HCT116 (cell line): ENCODE measurements around the gene LRRK1. TPM values are rescaled to one million over a fixed set of nuclear protein-coding genes. Genes with fewer than 3 reads are reported as not detected.

Experiments used
- ATAC-seq: fragments of 200-7000 bp; cut with Tn5 transposase; 2 replicates; pipeline ENCODE4 v1.9.1; 2020; ENCODE audit warnings: mild to moderate bottlenecking, moderate library complexity
- BruUV-seq: library from RNA; stranded (reverse); fragments of 400-500 nt; replicated peaks from 2 replicates; lab custom pipeline; 2021; lab: Mats Ljungman, UMichigan
- CTCF ChIA-PET: fragments of 300-600 bp; sonication (Branson Sonifier 250); formaldehyde crosslinking; loops from one replicate; lab custom pipeline; 2021; ENCODE audit warnings: antibody characterized with exemption; lab: Charles Lee
- POLR2A ChIA-PET: fragments of 300-600, 350-600 bp; sonication (Branson Sonifier 250); formaldehyde crosslinking; loops from one replicate; lab custom pipeline; 2021; ENCODE audit warnings: antibody characterized with exemption; lab: Charles Lee
- RAD21 ChIA-PET, 2 experiments: fragments of 300-600 bp; sonication (Branson Sonifier 250); formaldehyde crosslinking; loops; one replicate each; lab custom pipeline; 2023; ENCODE audit warnings: low total read pairs in 2 of 2; ENCODE audit not compliant: uncharacterized antibody in 2 of 2, unreplicated experiment in 2 of 2, low non-redundant PET in 1 of 2; lab: Charles Lee
- DNase-seq: peaks from one replicate; pipeline ENCODE4 v3.0.0-alpha.2; 2010; ENCODE audit warnings: low read depth, low spot score
- H2AFZ ChIP-seq: fragments of 200-600 bp; shearing (Covaris generic), sonication (generic); 2 replicates; pipeline ENCODE4 v1.6.1; 2017; ENCODE audit warnings: low read depth, mixed run types, mixed read lengths, antibody characterized with exemption, low read length; ENCODE audit not compliant: poor library complexity, severe bottlenecking
- H3K27ac ChIP-seq: 2 replicates; pipeline ENCODE4 v1.5.1; 2012; ENCODE audit warnings: low read depth, low read length
- H3K27me3 ChIP-seq: fragments of 200-600 bp; sonication (generic); 2 replicates; pipeline ENCODE4 v1.6.1; 2016; ENCODE audit warnings: mixed run types, low read length, mixed read lengths; ENCODE audit not compliant: insufficient read depth
- H3K36me3 ChIP-seq, 2 experiments: fragments of 200-500 bp in 1 of 2; fragments of 200-600 bp in 1 of 2; sonication (Bioruptor generic) in 1 of 2; sonication (generic) in 1 of 2; 2 replicates each; pipeline versions ENCODE4 v1.5.1 to v1.6.1; 2014 to 2016; ENCODE audit warnings: low read length in 2 of 2, inconsistent platforms in 1 of 2, mixed read lengths in 1 of 2, mixed run types in 1 of 2; ENCODE audit not compliant: insufficient read depth in 2 of 2, control insufficient read depth in 1 of 2
- H3K4me1 ChIP-seq, 2 experiments: fragments of 200-600 bp in 1 of 2; sonication (generic) in 1 of 2; 2 replicates each; pipeline versions ENCODE4 v1.5.1 to v1.6.1; 2012 to 2017; ENCODE audit warnings: low read length in 2 of 2, inconsistent platforms in 1 of 2, mild to moderate bottlenecking in 1 of 2, mixed read lengths in 1 of 2, mixed run types in 1 of 2, moderate library complexity in 1 of 2; ENCODE audit not compliant: insufficient read depth in 2 of 2, control insufficient read depth in 1 of 2
- H3K4me2 ChIP-seq: fragments of 200-600 bp; sonication (generic); 2 replicates; pipeline ENCODE4 v1.6.1; 2017; ENCODE audit warnings: mixed run types, low read length, mixed read lengths
- H3K4me3 ChIP-seq, 2 experiments: fragments of 200-600 bp in 1 of 2; sonication (generic) in 1 of 2; replicated peaks in 1 of 2; 2 replicates each; pipeline ENCODE4 v1.5.1; 2011 to 2016; ENCODE audit warnings: low read length in 2 of 2, control low read depth in 1 of 2, low read depth in 1 of 2, mild to moderate bottlenecking in 1 of 2, mixed read lengths in 1 of 2, mixed run types in 1 of 2
- H3K79me2 ChIP-seq: fragments of 200-600 bp; sonication (generic); 2 replicates; pipeline ENCODE4 v1.6.1; 2017; ENCODE audit warnings: mild to moderate bottlenecking, mixed run types, low read length, moderate library complexity, mixed read lengths; ENCODE audit not compliant: insufficient read depth
- H3K9ac ChIP-seq: fragments of 200-600 bp; sonication (generic); 2 replicates; pipeline ENCODE4 v1.6.1; 2016; ENCODE audit warnings: low read length, mixed read lengths
- H3K9me2 ChIP-seq: fragments of 200-600 bp; sonication (generic), shearing (Covaris generic); 2 replicates; pipeline ENCODE4 v1.6.1; 2017; ENCODE audit warnings: mixed run types, mild to moderate bottlenecking, moderate library complexity; ENCODE audit not compliant: insufficient read depth
- H3K9me3 ChIP-seq, 2 experiments: fragments of 200-500 bp in 1 of 2; fragments of 200-600 bp in 1 of 2; sonication (Bioruptor generic) in 1 of 2; sonication (generic) in 1 of 2; 2 replicates each; pipeline ENCODE4 v1.6.1; 2014 to 2017; ENCODE audit warnings: low read length in 2 of 2, mixed read lengths in 2 of 2, inconsistent platforms in 1 of 2, low read depth in 1 of 2, mild to moderate bottlenecking in 1 of 2, mixed run types in 1 of 2, moderate library complexity in 1 of 2; ENCODE audit not compliant: control insufficient read depth in 1 of 2, insufficient read depth in 1 of 2
- H4K20me1 ChIP-seq: fragments of 200-600 bp; sonication (generic), shearing (Covaris generic); 2 replicates; pipeline ENCODE4 v1.6.1; 2017; ENCODE audit warnings: mixed run types, mild to moderate bottlenecking, moderate library complexity; ENCODE audit not compliant: insufficient read depth
- ATF3 ChIP-seq: IDR thresholded peaks from 2 replicates; pipeline ENCODE4 v1.6.1; 2012
- CBX3 ChIP-seq: IDR thresholded peaks from 2 replicates; pipeline ENCODE4 v1.6.1; 2012; ENCODE audit warnings: low read depth
- CEBPB ChIP-seq: IDR thresholded peaks from 2 replicates; pipeline ENCODE4 v1.6.1; 2012; ENCODE audit warnings: low read depth
- CTCF ChIP-seq, 3 experiments: fragments of 200-600 bp in 1 of 3; sonication (generic) in 1 of 3; IDR thresholded peaks in 2 of 3; conservative IDR thresholded peaks in 1 of 3; 2 replicates each; pipeline ENCODE4 v1.5.1; 2012 to 2017; ENCODE audit warnings: low read depth in 2 of 3, low read length in 2 of 3, antibody characterized with exemption in 1 of 3, borderline replicate concordance in 1 of 3, control low read depth in 1 of 3, mild to moderate bottlenecking in 1 of 3, mixed read lengths in 1 of 3, mixed run types in 1 of 3, moderate library complexity in 1 of 3; ENCODE audit not compliant: insufficient read depth in 1 of 3
- EGR1 ChIP-seq: IDR thresholded peaks from 2 replicates; pipeline ENCODE4 v1.6.1; 2012; ENCODE audit warnings: low read depth
- ELF1 ChIP-seq: IDR thresholded peaks from 2 replicates; pipeline ENCODE4 v1.6.1; 2012; ENCODE audit warnings: low read depth, borderline replicate concordance
- EZH2phosphoT487 ChIP-seq: fragments of 200-600 bp; IDR thresholded peaks from 2 replicates; pipeline ENCODE4 v1.6.1; 2018; ENCODE audit warnings: antibody characterized with exemption, borderline replicate concordance
- FOSL1 ChIP-seq: IDR thresholded peaks from 2 replicates; pipeline ENCODE4 v1.6.1; 2012; ENCODE audit warnings: low read depth
- JUND ChIP-seq: IDR thresholded peaks from 2 replicates; pipeline ENCODE4 v1.6.1; 2012
- POLR2A ChIP-seq: IDR thresholded peaks from 2 replicates; pipeline ENCODE4 v1.7.0; 2011; ENCODE audit warnings: borderline replicate concordance; ENCODE audit not compliant: insufficient read depth, insufficient read length; ENCODE audit errors: extremely low read depth
- POLR2AphosphoS5 ChIP-seq: IDR thresholded peaks from 2 replicates; pipeline ENCODE4 v1.6.1; 2011; ENCODE audit warnings: mild to moderate bottlenecking, low read depth, low read length, moderate library complexity
- SIN3A ChIP-seq: IDR thresholded peaks from 2 replicates; pipeline ENCODE4 v1.6.1; 2012; ENCODE audit warnings: low read depth
- SRF ChIP-seq: IDR thresholded peaks from 2 replicates; pipeline ENCODE4 v1.6.1; 2012; ENCODE audit warnings: low read depth
- TCF7L2 ChIP-seq: IDR thresholded peaks from 2 replicates; pipeline ENCODE4 v1.7.0; 2011; ENCODE audit warnings: borderline replicate concordance, inconsistent platforms; ENCODE audit not compliant: insufficient read depth, insufficient read length; ENCODE audit errors: extremely low read depth
- YY1 ChIP-seq: IDR thresholded peaks from 2 replicates; pipeline ENCODE4 v1.6.1; 2011; ENCODE audit warnings: low read length, low read depth, moderate library complexity, mild to moderate bottlenecking; ENCODE audit not compliant: insufficient replicate concordance; ENCODE audit errors: extremely low read depth
- ZFX ChIP-seq: fragments of 450-650 bp; IDR thresholded peaks from 2 replicates; pipeline ENCODE4 v1.6.1; 2017
- ZNF274 ChIP-seq: fragments of 200-500 bp; sonication (Bioruptor generic); IDR thresholded peaks from 2 replicates; pipeline ENCODE4 v1.6.1; 2014; ENCODE audit warnings: mild to moderate bottlenecking, low read depth, low read length, inconsistent platforms
- intact Hi-C: fragments of 100-400 bp; cut with micrococcal nuclease; formaldehyde crosslinking; loops from 2 replicates; pipeline ENCODE4 v1.10.0; 2022
- total RNA-seq: library from RNA; stranded (reverse); gene quantifications from one replicate; pipeline ENCODE4 v1.2.1, GENCODE V29; 2021; ENCODE audit not compliant: unreplicated experiment

LRRK1 gene
- total RNA-seq, 1 experiment from 2014 or later = 21.6 TPM

- H3K4me3 ChIP-seq = no peak overlapping the region
- H3K27me3 ChIP-seq = no peaks in the 10 kb centered on the region
- no peaks in the 10 kb centered on the region for H3K9me3 ChIP-seq
- ChIA-PET RAD21 (no interaction called here), CTCF (no interaction called here)
- H4K20me1 ChIP-seq = no peaks in the 10 kb centered on the region
- H3K4me2 ChIP-seq = no peak overlapping the region
- H3K36me3 ChIP-seq = no peaks in the 10 kb centered on the region
- no peak for ATAC-seq
- H3K27ac ChIP-seq = no peak overlapping the region
- no peaks in the 10 kb centered on the region for H3K79me2 ChIP-seq
- H3K4me1 ChIP-seq = peaks cover 0 to 3% of the 10 kb centered on the region in 2 experiments; a peak in 1 of 4 replicates
- intact Hi-C loops = no loop called here
- no peak overlapping the region for H3K9ac ChIP-seq
- DNase-seq = no peak
- H3K9me2 ChIP-seq = no peaks in the 10 kb centered on the region
- no peak for TF ChIP-seq CEBPB
- no peak for TF ChIP-seq ATF3
- no peak for TF ChIP-seq SRF
- TF ChIP-seq EZH2phosphoT487 = no peak
- TF ChIP-seq YY1 = no peak
- TF ChIP-seq JUND = no peak
- TF ChIP-seq ZNF274 = no peak
- TF ChIP-seq ZFX = no peak
- TF ChIP-seq FOSL1 = no peak
- no peak for TF ChIP-seq EGR1
- TF ChIP-seq CBX3 = no peak
- no peak for TF ChIP-seq ELF1
- TF ChIP-seq CTCF (IDR thresholded peaks at IDR 0.05 in 2 of 3, conservative IDR thresholded peaks at IDR 0.05 in 1 of 3; ENCODE audit: borderline replicate concordance in 1 of 3, insufficient read depth in 1 of 3, low read depth in 2 of 3, low read length in 2 of 3) = no peak
- TF ChIP-seq POLR2A = no peak
- TF ChIP-seq TCF7L2 = no peak
- no peak for TF ChIP-seq SIN3A
- no peak for TF ChIP-seq POLR2AphosphoS5
- TF ChIP-seq, all 23 proteins: peak for 0
- POLR2A ChIA-PET = no interaction called here
- H2AFZ ChIP-seq = no peak overlapping the region
- BruUV-seq = no TSS peak
Measured at GRCh38 chr15:100941536-100941935, 22.4 kb downstream of the LRRK1 start.
